ENCODE results near the gene CBX7.

DNA sequence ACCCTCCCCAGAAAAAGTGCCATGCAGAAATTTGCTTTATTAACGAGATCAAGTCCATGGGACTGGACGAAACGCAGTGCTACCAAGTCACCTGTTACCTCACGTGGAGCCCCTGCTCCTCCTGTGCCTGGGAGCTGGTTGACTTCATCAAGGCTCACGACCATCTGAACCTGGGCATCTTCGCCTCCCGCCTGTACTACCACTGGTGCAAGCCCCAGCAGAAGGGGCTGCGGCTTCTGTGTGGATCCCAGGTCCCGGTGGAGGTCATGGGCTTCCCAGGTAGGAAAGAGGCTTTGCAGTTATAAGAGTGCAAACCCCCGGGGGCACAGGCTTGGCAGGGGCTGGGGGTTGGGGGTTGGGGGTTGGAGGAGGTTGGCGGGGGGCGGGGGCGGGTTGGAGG is 51.3 kb downstream of the CBX7 start:
- TF ChIP-seq SUZ12 (IDR thresholded peaks at IDR 0.05) = no peak
- no peak for TF ChIP-seq HDGF (IDR thresholded peaks at IDR 0.05; ENCODE audit: borderline replicate concordance)
- TF ChIP-seq LEF1 (IDR thresholded peaks at IDR 0.05; ENCODE audit: borderline replicate concordance) = no peak
- no peak for TF ChIP-seq CTBP1 (IDR thresholded peaks at IDR 0.05; ENCODE audit: borderline replicate concordance)
- TF ChIP-seq ARNT (IDR thresholded peaks at IDR 0.05) = no peak
- no peak for TF ChIP-seq SP1 (IDR thresholded peaks at IDR 0.05)
- no peak for TF ChIP-seq TARDBP (IDR thresholded peaks at IDR 0.05)
- TF ChIP-seq BHLHE40 (IDR thresholded peaks at IDR 0.05; ENCODE audit: borderline replicate concordance) = no peak
- no peak for TF ChIP-seq L3MBTL2 (conservative IDR thresholded peaks at IDR 0.05)
- TF ChIP-seq, protein P1, sequence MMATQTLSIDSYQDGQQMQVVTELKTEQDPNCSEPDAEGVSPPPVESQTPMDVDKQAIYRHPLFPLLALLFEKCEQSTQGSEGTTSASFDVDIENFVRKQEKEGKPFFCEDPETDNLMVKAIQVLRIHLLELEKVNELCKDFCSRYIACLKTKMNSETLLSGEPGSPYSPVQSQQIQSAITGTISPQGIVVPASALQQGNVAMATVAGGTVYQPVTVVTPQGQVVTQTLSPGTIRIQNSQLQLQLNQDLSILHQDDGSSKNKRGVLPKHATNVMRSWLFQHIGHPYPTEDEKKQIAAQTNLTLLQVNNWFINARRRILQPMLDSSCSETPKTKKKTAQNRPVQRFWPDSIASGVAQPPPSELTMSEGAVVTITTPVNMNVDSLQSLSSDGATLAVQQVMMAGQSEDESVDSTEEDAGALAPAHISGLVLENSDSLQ (IDR thresholded peaks at IDR 0.05) = no peak
